MV-4-11 (cell line): ENCODE data around the gene VAPB.
"Not testable (repeated sequence)": the region's sequence is repeated elsewhere in the genome, so short reads cannot be mapped to it uniquely, and the experiment has no call there.

Experiments used
- DNase-seq: peaks from one replicate; lab custom pipeline; 2025; lab: John Stamatoyannopoulos, UW

VAPB gene

GRCh38 chr20:58388882-58389323 lies at the start of gene VAPB:
TSS of gene VAPB (plus strand) at chr20:58389229. CDS start at chr20:58389460, 231 bp downstream.
- peak; percentile 90 for DNase-seq

- no peak for DNase-seq
Measured at GRCh38 chr20:58339741-58340140, 49.3 kb upstream of the VAPB start.

- DNase-seq: no peak
Measured at GRCh38 chr20:58340151-58340550, 48.9 kb upstream of the VAPB start.

- DNase-seq: no peak
Measured at GRCh38 chr20:58340853-58341252, 48.2 kb upstream of the VAPB start.

- no peak for DNase-seq
Measured at GRCh38 chr20:58342104-58342945, 46.7 kb upstream of the VAPB start.

- no peak for DNase-seq
Measured at GRCh38 chr20:58344741-58345140, 44.3 kb upstream of the VAPB start.

GRCh38 chr20:58349570-58349969 lies 39.5 kb upstream of the VAPB start:
- DNase-seq: no peak

GRCh38 chr20:58352468-58352867 lies 36.6 kb upstream of the VAPB start:
- no peak for DNase-seq

GRCh38 chr20:58359441-58359840 lies 29.6 kb upstream of the VAPB start:
- no peak for DNase-seq

- no peak for DNase-seq
Measured at GRCh38 chr20:58360936-58361335, 28.1 kb upstream of the VAPB start.

- DNase-seq: no peak
Measured at GRCh38 chr20:58361481-58362205, 27.4 kb upstream of the VAPB start.

GRCh38 chr20:58362206-58362516 lies 26.9 kb upstream of the VAPB start:
- DNase-seq: no peak

- no peak for DNase-seq
Measured at GRCh38 chr20:58362970-58363369, 26.1 kb upstream of the VAPB start.

GRCh38 chr20:58366866-58367265 lies 22.2 kb upstream of the VAPB start:
- DNase-seq: no peak

- no peak for DNase-seq
Measured at GRCh38 chr20:58372806-58373205, 16.2 kb upstream of the VAPB start.

GRCh38 chr20:58373296-58373695 lies 15.7 kb upstream of the VAPB start:
- DNase-seq: not testable (repeated sequence)

- DNase-seq: no peak
Measured at GRCh38 chr20:58374027-58374850, 14.8 kb upstream of the VAPB start.

GRCh38 chr20:58374906-58375758 lies 13.9 kb upstream of the VAPB start:
- DNase-seq: no peak

GRCh38 chr20:58375759-58376352 lies 13.2 kb upstream of the VAPB start:
- DNase-seq: no peak

GRCh38 chr20:58377017-58377416 lies 12.0 kb upstream of the VAPB start:
- DNase-seq: no peak

GRCh38 chr20:58377766-58378401 lies 11.1 kb upstream of the VAPB start:
- DNase-seq: no peak
